HG03108 (cell line): Measurements from ENCODE around the gene CPSF4.
"Not testable (repeated sequence)": the region's sequence is repeated elsewhere in the genome, so short reads cannot be mapped to it uniquely, and the experiment has no call there.

Source experiments
- ATAC-seq: cut with Tn5 transposase; IDR thresholded peaks from one replicate; pipeline ENCODE4 v1.9.1; 2021; ENCODE audit warnings: moderate library complexity; ENCODE audit not compliant: unreplicated experiment

The CPSF4 gene

DNA sequence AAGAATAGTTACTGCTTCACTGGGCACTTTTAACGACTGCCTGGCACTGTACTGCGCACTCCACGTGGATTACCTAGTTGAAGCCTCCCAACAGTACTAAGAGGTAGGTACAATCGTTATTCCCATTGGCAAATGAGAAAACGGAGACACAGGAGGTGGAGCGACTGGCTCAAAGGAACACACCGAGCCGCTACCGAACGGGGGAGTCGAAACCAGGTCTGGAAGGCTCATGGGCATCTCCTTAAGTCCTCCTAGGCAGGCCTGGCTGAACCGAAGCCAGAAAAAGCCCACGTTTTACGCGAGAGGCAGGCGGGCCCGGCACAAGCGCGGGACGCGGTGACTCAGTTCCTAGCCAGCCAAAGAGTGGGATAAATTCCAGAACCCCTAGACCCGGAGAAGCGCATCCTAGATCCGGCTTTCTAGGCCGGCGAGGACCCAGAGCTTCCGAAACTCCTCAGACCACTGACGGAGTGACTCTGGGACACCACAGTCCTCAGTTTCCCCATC lies 30.8 kb upstream of the CPSF4 start:
- peak; percentile 1 for ATAC-seq

DNA sequence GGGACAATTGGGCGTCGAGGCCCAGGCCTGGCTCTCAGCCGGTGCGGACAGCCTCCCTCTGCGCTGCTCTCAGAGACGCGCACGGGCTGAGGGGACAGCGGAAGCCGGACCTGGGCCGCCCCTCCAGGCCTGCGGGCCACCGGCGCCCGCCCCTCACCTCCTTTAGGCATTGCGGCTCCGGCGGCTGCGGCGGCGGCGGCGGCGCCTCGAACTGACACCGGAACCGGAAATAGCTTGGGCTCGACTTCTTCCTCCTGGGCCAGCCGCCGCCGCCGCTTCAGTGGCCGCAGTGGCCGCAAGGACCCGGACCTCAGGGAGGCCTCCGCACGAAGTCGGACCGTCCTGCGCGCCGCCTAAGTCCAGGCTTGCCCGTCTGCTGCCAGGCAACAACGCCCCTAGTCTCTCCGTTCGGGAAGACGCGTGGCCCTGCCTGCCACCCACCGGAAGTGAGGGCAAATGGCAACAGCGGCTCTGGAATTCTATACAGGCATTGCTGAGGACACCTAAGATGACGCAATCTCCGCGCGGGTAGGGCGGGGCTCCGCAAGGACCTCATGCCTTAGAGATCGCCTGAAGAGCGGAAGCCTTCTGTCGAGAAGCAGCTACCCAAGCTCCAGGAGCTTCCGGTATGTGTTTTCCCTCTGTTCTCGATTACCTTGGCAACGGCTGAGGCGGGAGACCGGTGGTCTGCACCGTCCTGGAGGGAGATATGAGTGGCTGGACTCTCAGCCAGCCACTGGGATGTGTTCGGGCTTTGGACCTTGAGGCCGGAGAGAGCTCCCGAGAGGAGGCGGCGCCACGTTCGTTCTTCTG lies 30.2 kb upstream of the CPSF4 start, which contains the start of the genes BUD31 and PDAP1:
Gene BUD31 (plus strand): TSS at position 591 of the 813 bp plus-strand sequence. CDS start 2,124 bp downstream, outside the sequence.
Gene PDAP1 (minus strand): TSS at position 219 of the 813 bp plus-strand sequence. CDS start 49 bp downstream, at position 170.
- peak; percentile 65 for ATAC-seq

DNA sequence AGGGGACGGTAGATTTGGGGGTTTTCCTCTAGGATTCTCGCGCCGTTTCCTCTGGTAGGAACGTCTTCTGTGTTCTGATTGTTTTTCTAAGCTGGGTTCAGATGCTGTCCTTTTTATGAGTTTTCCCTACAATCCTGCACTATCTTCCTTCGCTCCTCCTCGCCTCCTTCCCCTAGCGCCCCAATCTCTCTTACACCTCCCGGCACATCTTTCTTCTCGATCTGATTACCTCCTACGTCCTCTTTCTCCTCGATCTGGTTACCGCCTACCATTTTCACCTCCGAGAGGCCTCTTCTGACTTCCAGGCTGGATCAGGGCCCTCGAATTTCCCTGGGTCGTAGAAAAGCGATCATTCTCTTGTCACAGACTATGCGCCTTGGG lies 29.6 kb upstream of the CPSF4 start:
- peak; percentile 10 for ATAC-seq

DNA sequence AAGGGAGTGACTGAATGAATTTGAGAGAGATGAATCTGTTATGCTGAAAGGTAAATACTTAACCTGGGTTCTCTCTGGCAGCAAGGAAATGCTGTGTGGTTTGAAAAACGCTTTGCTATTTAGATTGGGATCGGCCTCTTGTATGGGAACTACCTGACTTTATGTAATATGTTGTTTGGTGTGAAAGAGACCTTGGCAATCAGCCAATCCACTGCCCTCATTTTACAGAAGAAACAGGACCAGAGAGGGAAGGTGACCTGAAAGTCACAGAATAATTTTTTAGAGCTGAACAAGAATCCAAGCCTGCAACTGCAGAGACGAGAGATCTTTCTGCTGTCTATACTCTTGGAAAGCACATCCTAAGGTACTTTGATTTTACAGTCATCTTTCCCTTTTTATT lies 28.9 kb upstream of the CPSF4 start:
- no peak for ATAC-seq

DNA sequence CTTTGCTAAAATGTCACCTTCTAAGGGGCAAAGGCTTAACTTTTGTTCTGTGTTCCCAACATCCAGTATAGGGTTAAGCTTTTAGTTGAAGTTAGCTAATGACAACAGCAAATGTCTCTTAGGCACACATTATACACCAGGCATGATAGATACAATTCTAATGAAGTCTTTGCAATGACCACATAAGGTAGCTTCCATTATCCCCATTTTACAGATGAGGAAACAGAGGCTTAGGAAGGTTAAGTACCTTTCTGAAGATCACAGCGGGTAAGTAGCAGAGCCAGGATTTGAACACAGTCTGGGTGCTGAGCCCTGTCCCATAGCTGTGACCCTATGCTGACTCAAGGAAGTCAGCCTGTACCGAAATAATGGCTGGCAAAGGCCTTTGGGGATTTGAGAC lies 28.1 kb upstream of the CPSF4 start:
- ATAC-seq = no peak

DNA sequence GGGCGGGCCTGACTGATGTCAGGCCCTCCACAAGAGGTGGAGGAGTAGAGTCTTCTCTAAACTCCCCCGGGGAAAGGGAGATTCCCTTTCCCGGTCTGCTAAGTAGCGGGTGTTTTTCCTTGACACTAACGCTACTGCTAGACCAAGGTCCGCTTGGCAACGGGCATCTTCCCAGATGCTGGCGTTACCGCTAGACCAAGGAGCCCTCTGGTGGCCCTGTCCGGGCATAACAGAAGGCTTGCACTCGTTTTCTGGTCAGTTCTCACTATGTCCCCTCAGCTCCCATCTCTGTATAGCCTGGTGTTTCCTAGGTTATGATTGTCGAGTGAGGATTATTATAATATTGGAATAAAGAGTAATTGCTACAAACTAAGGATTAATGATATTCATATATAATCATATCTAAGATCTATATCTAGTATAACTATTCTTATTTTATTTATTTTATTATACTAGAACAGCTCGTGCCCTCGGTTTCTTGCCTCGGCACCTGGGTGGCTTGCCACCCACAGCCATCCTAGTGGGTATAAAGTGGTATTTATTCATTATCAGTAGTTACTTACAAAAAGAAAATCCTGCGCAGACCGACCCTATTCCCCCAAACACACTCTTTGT lies 23.1 kb upstream of the CPSF4 start:
- ATAC-seq = not testable (repeated sequence)

DNA sequence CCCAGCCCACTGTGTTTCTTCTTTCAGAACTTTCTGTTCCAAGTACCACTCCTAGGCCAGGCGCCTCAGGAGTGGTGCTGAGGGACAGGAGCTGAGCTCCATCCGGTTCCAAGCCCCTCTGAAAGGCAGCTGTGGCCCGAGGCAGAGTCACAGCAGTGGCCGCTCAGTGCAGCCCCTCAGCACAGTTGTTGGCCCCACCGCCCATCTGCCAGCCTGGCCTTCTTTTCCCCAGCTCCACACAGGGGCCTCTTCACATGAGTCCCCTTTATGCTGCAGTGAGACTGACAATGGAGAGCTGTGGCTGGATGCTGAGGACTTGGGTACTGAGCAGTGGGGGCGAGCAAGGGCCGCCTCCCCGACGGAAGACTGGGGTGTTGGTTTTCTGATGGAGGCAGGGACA lies 20.5 kb upstream of the CPSF4 start:
- no peak for ATAC-seq

DNA sequence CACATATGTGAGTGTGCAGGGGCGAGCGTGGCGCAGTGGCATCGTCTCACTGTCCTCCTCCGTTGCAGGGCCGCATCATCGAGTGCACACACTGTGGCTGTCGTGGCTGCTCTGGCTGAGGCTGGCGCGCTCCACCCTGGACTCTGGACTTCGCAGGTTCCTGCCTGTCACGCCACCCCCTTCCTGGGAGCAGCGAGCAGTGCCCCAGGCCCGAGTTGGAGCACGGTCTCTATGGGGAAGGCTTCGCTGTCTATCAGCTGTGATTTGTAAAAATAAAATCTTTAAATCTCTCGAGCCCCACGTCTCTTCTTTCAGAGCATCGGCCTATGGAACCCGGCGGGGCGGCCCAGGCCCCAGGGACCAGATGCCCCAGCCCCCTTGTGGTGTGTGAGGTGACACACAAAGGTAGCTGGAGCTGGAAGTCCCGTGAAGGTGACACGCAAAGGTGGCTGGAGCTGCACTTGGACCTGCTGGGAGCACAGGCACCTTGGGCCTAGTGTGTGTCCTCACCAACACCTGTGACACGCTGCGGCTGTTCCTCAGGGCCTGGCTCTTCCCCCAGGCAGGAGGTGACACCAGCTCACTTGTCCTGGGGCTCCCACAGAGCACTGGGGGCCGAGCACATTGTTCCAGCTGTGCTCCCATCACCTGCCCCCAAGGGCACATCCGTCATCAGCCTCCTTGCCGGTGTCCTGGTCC lies 19.3 kb upstream of the CPSF4 start:
- ATAC-seq = no peak

DNA sequence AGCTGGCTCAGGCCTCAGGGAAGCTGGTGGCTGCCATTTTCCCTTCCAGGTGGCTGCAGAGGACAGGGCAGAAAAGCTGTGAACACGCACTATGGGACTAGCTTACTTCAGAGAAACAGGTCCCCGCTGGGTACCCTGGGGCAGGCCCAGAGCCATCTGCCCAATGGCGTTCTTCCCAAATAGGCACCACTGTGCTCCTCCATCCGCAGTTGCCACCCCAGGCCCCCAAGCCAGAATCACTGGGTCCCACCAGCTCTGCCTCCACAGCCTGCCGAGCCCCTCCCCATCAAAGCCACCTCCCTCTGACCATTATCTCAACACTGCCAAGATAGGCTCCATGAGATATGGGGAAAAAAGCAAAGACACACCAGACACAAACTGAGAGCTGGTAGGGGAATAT lies 18.5 kb upstream of the CPSF4 start:
- no peak for ATAC-seq

DNA sequence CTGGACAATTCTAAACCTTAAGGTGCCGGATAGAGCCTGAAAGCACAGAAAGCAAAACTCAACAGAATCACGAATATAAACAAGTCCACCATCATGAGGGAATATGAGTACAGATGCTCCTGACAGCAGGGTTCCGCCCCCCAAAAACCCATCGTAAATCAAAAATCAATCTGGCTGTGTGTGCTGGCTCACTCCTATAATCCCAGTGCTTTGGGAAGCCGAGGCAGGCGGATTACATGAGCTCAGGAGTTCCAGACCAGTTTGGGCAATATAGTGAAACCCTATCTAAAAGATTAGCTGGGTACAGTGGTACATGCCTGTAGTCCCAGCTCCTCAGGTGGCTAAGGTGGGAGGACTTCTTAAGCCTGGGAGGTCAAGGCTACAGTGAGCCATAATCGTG lies 17.8 kb upstream of the CPSF4 start:
- ATAC-seq = no peak

DNA sequence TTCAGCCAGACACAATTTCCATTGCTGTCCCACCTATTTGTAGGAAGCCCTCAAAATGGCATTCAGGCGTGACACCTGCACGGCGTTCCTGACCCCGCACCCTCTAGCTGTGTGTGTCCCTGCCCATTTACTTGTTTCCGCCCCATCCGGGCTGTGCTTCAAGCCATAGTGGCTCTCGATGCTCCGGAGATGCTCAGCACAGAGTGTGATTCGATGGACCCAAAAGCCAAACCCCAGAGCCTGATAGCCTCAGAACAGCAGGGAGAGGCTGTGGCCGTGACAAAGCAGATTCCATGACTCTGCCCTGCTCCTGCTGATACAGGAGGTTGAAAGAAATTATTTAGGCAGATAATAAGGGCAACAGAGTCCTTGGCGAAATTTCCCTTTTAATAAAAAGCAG lies 16.6 kb upstream of the CPSF4 start:
- no peak for ATAC-seq

DNA sequence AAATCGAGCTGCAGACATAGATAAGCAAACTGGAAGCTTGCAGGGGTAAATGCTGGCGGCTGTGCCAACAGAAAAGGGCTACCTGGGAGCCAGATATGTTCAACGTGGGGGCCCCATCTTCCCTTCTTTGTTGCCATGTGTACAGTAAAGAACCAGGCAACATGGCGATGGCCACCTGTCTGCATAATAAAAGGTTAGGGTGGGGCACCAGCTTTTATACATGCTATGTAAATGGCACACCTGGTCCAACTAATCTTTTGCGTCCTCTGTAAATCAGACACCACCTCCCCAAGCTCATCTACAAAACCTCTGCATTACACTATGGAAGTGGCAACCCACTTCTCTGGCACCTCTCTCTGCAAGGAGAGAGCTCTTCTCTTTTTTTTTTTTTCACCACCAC lies 16.1 kb upstream of the CPSF4 start:
- no peak for ATAC-seq

DNA sequence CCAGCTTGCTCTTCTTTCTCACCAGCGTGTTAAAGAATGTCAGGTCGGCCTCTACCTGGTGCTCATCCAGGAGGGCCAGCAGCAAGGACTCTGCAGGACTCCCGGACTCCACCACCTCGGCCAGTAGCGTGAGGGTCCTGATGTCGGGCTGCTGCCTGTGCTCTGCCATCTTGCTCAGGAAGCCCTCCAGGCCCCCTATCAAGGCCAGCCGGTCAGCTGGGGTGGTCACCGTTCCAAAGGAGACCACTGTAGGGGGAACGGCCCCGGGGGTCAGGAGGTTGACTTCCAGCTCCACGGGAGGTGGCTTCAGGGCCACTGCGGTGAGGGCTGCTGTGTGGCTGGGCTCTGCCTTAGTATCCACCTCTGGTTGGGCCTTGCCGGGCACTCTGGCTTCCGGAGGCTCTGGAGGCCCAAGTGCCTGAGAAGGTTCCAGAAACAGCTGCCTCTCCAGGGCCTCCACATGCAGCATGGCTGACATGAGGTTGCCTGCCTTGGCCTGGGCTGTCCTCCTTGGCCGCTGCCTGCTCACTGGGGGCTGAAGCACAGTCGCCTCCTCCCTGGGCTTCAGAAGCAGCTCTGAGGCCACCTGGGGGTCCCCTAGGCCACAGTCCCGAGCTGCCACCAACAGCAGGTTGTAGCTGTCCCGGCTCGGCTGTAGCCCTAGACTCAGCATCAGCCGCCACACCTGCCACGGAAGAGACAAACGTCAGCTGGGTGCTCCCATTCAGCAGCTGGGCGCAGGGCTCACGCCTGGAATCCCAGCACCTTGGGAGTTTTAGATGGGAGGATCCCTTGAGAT lies 13.6 kb upstream of the CPSF4 start:
- ATAC-seq = no peak

DNA sequence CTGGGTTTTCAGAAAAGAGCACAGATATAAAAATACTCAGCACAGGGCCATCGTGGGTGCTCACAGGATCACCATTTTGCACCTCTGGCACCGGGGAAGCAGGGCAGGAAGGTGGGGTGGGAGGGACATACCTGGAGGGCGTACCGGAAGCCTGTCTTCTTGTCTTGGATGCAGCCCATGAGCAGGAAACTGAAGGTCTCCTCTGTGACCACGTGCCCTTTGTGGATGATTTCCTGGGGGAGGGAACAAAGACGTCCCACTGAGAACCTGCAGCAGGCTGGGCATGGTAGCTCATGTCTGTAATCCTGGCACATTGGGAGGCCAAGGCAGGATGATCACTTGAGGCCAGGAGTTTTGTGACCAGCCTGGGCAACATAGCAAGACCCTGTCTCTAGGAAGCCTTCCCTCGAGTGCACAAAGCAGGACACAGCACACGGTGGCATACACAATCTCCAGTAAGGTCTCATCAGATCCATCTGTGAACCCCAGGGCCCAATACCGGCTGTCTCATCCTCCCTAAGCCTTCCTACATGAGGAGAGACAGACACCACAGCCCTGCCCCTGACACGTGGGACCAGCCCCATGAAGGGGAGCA lies 9.7 kb upstream of the CPSF4 start:
- no peak for ATAC-seq

DNA sequence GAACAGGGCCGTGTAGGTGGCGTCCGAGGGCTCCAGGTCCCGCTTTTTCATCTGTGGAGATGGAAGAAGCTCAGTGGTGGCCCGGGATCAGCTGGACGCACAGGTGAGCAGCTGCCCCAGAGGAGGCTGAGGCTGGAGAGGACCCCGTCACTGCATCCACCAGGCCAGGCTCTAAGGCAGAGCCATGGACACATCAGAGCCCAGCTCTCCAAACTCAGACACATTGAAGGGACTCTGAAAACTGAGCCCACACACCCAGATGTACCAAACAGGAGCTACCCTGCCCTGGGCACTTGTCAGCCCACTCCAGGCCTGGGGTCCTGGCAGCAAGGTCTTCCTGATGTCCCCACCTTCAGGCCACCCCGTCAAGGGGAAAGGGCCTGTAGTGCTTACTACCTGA lies 9.0 kb upstream of the CPSF4 start:
- ATAC-seq = no peak

DNA sequence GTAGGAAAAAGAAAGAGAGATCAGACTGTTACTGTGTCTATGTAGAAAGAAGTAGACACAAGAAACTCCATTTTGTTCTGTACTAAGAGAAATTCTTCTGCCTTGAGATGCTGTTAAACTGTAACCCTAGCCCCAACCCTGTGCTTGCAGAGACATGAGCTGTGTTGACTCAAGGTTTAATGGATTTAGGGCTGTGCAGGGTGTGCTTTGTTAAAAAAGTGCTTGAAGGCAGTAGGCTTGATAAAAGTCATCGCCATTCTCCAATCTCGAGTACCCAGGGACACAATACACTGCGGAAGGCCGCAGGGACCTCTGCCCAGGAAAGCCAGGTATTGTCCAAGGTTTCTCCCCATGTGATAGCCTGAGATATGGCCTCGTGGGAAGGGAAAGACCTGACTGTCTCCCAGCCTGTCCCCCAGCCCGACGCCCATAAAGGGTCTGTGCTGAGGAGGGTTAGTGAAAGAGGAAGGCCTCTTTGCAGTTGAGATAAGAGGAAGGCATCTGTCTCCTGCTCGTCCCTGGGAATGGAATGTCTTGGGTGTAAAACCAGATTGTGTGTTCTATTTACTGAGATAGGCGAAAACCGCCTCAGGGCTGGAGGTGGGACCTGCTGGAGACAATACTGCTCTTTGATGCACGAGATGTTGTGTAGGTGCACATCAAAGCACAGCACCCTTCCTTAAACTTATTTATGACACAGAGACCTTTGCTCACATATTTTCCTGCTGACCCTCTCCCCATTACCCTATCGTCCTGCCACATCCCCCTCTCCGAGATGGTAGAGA lies 6.8 kb upstream of the CPSF4 start:
- ATAC-seq = not testable (repeated sequence)

DNA sequence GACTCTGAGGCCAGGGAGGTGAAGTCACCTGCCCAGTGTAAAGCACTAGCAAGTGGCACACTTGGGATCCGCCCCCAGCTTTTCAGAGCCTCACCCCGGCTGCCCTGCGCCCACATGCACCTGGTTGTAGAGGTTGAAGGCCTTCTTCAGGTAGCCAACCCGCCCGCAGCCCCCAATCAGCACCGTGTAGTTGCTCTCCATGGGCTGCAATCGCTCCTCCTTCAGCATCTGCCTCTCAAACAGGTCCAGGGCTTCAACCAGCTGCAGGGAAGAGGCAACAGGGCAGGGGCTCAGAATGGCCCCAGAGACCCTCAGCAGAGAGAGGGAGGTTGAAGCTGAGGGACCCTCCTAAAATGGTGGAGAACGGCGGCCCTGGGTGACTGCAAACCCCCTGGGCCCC lies 5.6 kb upstream of the CPSF4 start:
- no peak for ATAC-seq

DNA sequence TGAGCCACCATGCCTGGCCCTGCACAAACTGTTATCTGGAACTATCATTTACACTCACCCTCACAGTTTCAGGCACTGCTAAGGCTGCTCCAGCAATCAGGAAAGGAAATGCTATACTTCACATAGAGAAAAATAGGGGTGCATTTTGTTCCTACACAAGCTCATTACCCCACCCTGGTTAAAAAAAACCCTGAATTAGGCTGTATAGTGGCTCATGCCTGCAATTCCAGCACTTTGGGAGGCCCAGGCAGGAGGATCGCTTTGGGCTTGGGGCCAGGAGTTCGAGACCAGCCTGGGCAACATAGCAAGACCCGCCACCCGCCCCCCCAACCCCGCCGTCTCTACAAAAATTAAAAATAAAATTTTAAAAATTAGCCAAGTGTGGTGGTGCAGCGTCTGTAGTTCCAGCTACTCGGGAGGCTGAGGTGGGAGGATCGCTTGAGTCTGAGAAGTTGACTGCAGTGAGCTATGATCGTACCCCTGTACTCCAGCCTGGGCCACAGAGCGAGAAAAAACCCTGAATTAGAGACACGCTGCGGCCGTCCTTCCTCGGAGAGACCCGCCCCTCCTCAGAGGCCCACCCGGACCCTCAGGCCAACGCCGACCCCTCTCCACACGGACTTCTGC lies 684 bp upstream of the CPSF4 start:
- ATAC-seq = no peak

DNA sequence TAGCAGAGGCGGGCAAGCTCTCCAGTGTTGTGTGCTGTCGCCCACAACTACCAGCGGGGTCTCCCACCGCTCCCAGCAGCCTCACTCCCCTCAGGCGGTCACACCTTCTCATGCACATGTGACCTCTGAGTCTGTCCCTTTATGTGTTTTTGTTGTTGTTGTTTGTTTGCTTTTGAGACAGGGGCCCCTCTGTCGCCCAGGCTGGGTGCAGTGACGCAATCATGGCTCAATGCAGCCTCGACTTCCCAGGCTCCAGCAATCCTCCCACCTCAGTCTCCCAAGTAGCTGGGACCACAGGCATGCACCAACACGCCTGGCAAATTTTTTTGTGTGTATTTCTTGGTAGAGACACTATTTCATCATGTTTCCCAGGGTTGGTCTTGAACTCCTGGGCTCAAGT lies 1.5 kb downstream of the CPSF4 start:
- ATAC-seq = no peak
